ENCODE results near the gene MCM6. TPM values are rescaled to one million over a fixed set of nuclear protein-coding genes. Genes with fewer than 3 reads are reported as not detected.

MCM6 gene
- polyA plus RNA-seq (7.0 and 7.1 TPM in 2 replicates), polyA minus RNA-seq (9.5 and 11.5 TPM in 2 replicates)

DNA sequence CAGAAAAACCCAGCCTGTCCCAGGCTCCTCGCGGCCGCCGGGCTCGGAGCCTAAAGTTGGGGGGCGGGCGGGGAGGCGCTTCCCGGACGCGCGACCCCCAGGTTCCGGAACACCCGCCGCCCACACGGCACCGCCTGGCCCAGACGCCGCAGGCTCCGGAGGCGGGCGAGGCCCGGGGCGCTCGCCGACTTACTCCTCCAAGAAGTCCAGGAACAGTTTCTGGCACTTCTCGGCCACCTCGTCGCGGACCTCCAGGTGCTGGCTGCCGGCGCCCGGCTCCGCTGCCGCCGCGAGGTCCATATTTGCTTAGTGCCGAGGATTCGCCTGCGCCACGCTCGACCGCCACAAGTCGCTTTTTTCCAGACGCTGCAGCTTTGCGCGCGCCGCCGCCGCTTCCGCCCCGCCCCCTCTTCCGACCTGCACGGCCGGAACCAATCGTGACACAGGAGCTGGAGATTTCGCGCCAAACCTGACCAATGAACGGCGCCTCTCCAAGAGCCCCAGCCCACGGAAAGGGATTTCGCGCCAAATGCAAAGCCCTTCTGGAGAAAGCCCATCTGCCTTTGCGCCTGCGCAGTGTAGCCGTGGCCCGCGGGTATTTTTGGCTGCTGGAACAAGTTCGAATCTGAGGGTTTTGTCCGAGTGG is at the start of gene MCM6:
MCM6 (minus strand) TSS at position 378 of the 646 bp plus-strand sequence; CDS start at position 300, 78 bp downstream.
- Histone ChIP-seq H3K9me2 (ENCODE audit: insufficient read depth, low read length) (no peaks in the 10 kb centered on the region), H3F3A (ENCODE audit: insufficient read depth, low read length, poor library complexity, severe bottlenecking) (no peaks in the 10 kb centered on the region), H3K4me3 (ENCODE audit: low read length) (peak within 1 kb of the TSS; percentile 90), H3K27ac (ENCODE audit: low read length) (no peak within 1 kb of the TSS), H4K20me1 (ENCODE audit: insufficient read depth) (no peaks in the 10 kb centered on the region), H3K4me2 (ENCODE audit: low read length) (peak within 1 kb of the TSS; percentile 91), H3K9ac (ENCODE audit: low read length) (peak within 1 kb of the TSS; percentile 55), H3K27me3 (ENCODE audit: insufficient read depth, low read depth, low read length) (no peaks in the 10 kb centered on the region), H3K79me2 (replicated peaks; ENCODE audit: insufficient read depth, low read length) (peaks cover 4% of the 10 kb centered on the region), H3K9me3 (ENCODE audit: low read length) (no peaks in the 10 kb centered on the region), H2AFZ (ENCODE audit: low read depth, low read length) (peak within 1 kb of the TSS; percentile 40), H3K36me3 (ENCODE audit: insufficient read depth, low read length) (no peaks in the 10 kb centered on the region)
- TF ChIP-seq, protein P1, sequence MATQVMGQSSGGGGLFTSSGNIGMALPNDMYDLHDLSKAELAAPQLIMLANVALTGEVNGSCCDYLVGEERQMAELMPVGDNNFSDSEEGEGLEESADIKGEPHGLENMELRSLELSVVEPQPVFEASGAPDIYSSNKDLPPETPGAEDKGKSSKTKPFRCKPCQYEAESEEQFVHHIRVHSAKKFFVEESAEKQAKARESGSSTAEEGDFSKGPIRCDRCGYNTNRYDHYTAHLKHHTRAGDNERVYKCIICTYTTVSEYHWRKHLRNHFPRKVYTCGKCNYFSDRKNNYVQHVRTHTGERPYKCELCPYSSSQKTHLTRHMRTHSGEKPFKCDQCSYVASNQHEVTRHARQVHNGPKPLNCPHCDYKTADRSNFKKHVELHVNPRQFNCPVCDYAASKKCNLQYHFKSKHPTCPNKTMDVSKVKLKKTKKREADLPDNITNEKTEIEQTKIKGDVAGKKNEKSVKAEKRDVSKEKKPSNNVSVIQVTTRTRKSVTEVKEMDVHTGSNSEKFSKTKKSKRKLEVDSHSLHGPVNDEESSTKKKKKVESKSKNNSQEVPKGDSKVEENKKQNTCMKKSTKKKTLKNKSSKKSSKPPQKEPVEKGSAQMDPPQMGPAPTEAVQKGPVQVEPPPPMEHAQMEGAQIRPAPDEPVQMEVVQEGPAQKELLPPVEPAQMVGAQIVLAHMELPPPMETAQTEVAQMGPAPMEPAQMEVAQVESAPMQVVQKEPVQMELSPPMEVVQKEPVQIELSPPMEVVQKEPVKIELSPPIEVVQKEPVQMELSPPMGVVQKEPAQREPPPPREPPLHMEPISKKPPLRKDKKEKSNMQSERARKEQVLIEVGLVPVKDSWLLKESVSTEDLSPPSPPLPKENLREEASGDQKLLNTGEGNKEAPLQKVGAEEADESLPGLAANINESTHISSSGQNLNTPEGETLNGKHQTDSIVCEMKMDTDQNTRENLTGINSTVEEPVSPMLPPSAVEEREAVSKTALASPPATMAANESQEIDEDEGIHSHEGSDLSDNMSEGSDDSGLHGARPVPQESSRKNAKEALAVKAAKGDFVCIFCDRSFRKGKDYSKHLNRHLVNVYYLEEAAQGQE (IDR thresholded peaks at IDR 0.05; ENCODE audit: borderline replicate concordance): peak; percentile 22
- TF ChIP-seq MXI1 (conservative IDR thresholded peaks at IDR 0.05; ENCODE audit: poor library complexity, severe bottlenecking) (peak; percentile 90), POLR2AphosphoS5 (IDR thresholded peaks at IDR 0.05) (peak; percentile 66), EP300 (conservative IDR thresholded peaks at IDR 0.05; ENCODE audit: poor library complexity, severe bottlenecking) (peak; percentile 32), SMC3 (conservative IDR thresholded peaks at IDR 0.05; ENCODE audit: poor library complexity) (no peak), CTCF (IDR thresholded peaks at IDR 0.05; ENCODE audit: poor library complexity, severe bottlenecking) (peak; percentile 55), RAD21 (conservative IDR thresholded peaks at IDR 0.05) (peak; percentile 34), TAF1 (IDR thresholded peaks at IDR 0.05; ENCODE audit: low read depth) (no peak), EZH2 (IDR thresholded peaks at IDR 0.05; ENCODE audit: borderline replicate concordance, insufficient read depth, low read length, poor library complexity, severe bottlenecking) (no peak)

DNA sequence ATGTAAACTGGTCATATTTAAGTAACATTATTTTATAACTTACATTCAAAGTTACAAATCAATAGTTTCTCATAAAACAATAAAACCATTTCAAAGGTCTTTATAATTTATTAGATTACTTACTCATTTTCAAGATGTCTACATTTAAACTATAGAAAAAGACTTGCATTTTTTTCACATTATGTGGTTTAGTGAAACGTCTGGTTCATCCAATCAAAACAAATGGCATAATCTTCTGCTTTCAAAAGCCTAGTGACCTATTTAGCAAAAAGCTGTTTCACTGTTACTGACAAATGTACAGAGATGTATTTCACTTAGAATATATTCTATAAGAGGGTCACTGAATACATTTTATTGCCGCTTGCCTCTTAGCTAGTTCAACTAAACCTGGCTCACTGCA is 49.3 kb upstream of the MCM6 start:
- H3K36me3 ChIP-seq (ENCODE audit: insufficient read depth, low read length): no peaks in the 10 kb centered on the region
- H2AFZ ChIP-seq (ENCODE audit: low read depth, low read length): no peak overlapping the region
- TF ChIP-seq MXI1 (conservative IDR thresholded peaks at IDR 0.05; ENCODE audit: poor library complexity, severe bottlenecking): no peak
- TF ChIP-seq SMC3 (conservative IDR thresholded peaks at IDR 0.05; ENCODE audit: poor library complexity): no peak
- TF ChIP-seq EZH2 (IDR thresholded peaks at IDR 0.05; ENCODE audit: borderline replicate concordance, insufficient read depth, low read length, poor library complexity, severe bottlenecking): no peak
- TF ChIP-seq POLR2AphosphoS5 (IDR thresholded peaks at IDR 0.05): no peak
- TF ChIP-seq EP300 (conservative IDR thresholded peaks at IDR 0.05; ENCODE audit: poor library complexity, severe bottlenecking): no peak
- TF ChIP-seq TAF1 (IDR thresholded peaks at IDR 0.05; ENCODE audit: low read depth): no peak
- TF ChIP-seq RAD21 (conservative IDR thresholded peaks at IDR 0.05): no peak
- TF ChIP-seq, protein P1 (IDR thresholded peaks at IDR 0.05; ENCODE audit: borderline replicate concordance): no peak
- no peak for TF ChIP-seq CTCF (IDR thresholded peaks at IDR 0.05; ENCODE audit: poor library complexity, severe bottlenecking)

More for the DNA sequence above, 49.3 kb upstream of the MCM6 start:
- Histone ChIP-seq H3K4me3 (ENCODE audit: low read length) (no peak overlapping the region), H3K27ac (ENCODE audit: low read length) (no peak overlapping the region), H3K9me3 (ENCODE audit: low read length) (no peaks in the 10 kb centered on the region), H3K9ac (ENCODE audit: low read length) (no peak overlapping the region), H3F3A (ENCODE audit: insufficient read depth, low read length, poor library complexity, severe bottlenecking) (no peaks in the 10 kb centered on the region), H3K9me2 (ENCODE audit: insufficient read depth, low read length) (no peaks in the 10 kb centered on the region), H3K27me3 (ENCODE audit: insufficient read depth, low read depth, low read length) (no peaks in the 10 kb centered on the region), H3K4me2 (ENCODE audit: low read length) (no peak overlapping the region), H3K79me2 (replicated peaks; ENCODE audit: insufficient read depth, low read length) (no peaks in the 10 kb centered on the region), H4K20me1 (ENCODE audit: insufficient read depth) (no peaks in the 10 kb centered on the region)
